Breast epithelium (tissue), 4 donors: Measurements from ENCODE around the gene LRRTM4. TPM values are rescaled to one million over a fixed set of nuclear protein-coding genes. Genes with fewer than 3 reads are reported as not detected.

Experiments used
- DNase-seq, 2 donors: peaks; one replicate each; pipeline ENCODE4 v3.0.0-alpha.2; 2019; ENCODE audit warnings: low spot score in 2 of 2
- H3K27ac ChIP-seq, 2 donors: fragments of 200-600 bp; sonication (generic) in 1 of 2; one replicate each; pipeline ENCODE4 v1.5.1; 2016 to 2019; ENCODE audit warnings: mild to moderate bottlenecking in 1 of 2
- H3K27me3 ChIP-seq, 2 donors: fragments of 200-600 bp; sonication (generic) in 1 of 2; one replicate each; pipeline versions ENCODE4 v1.5.1 to v1.6.0; 2017 to 2019; ENCODE audit warnings: control low read depth in 1 of 2, mild to moderate bottlenecking in 1 of 2
- H3K36me3 ChIP-seq: fragments of 200-600 bp; one replicate; pipeline ENCODE4 v1.5.1; 2019
- H3K4me1 ChIP-seq, 2 donors: fragments of 200-600 bp; sonication (generic); one replicate each; pipeline ENCODE4 v1.5.1; 2016 to 2019; ENCODE audit warnings: control low read depth in 1 of 2
- H3K4me3 ChIP-seq, 3 donors: fragments of 200-600 bp; sonication (generic); 1 replicate in 2 of 3; 2 replicates in 1 of 3; pipeline ENCODE4 v1.5.1; 2016 to 2019; ENCODE audit warnings: mild to moderate bottlenecking in 3 of 3, moderate library complexity in 2 of 3
- H3K9me3 ChIP-seq, 2 donors: fragments of 200-600 bp; sonication (generic) in 1 of 2; one replicate each; pipeline ENCODE4 v1.5.1; 2016 to 2019; ENCODE audit warnings: control low read depth in 1 of 2
- CTCF ChIP-seq, 3 donors: fragments of 450-650 bp; IDR thresholded peaks; one replicate each; pipeline ENCODE4 v1.5.1; 2016 to 2017; ENCODE audit warnings: antibody characterized with exemption in 3 of 3, mild to moderate bottlenecking in 3 of 3, moderate library complexity in 3 of 3
- POLR2A ChIP-seq: fragments of 450-650 bp; IDR thresholded peaks from one replicate; pipeline ENCODE4 v1.6.1; 2016; ENCODE audit warnings: antibody characterized with exemption, mild to moderate bottlenecking, moderate library complexity
- POLR2AphosphoS5 ChIP-seq, 3 donors: sonication (generic); formaldehyde crosslinking; IDR thresholded peaks; one replicate each; pipeline ENCODE4 v1.6.1; 2017; ENCODE audit warnings: antibody characterized with exemption in 3 of 3
- intact Hi-C: fragments of 100-400 bp; cut with DNase I; formaldehyde crosslinking; loops from one replicate; pipeline ENCODE4 v1.15.1; 2023; ENCODE audit warnings: low total_unique reads
- total RNA-seq, 3 donors: library from RNA; depleted of rRNA; stranded (reverse); fragments of >200 nt; gene quantifications; one replicate each; pipeline ENCODE4 v1.1.0, GENCODE V29; 2016

The LRRTM4 gene
- total RNA-seq, 3 donors from 2014 or later, result 0.16 to 1.6 TPM; not detected in 1

- Histone ChIP-seq H3K4me3 (no peak overlapping the region), H3K36me3 (no peaks in the 10 kb centered on the region), H3K9me3 (no peaks in the 10 kb centered on the region), H3K27me3 (no peaks in the 10 kb centered on the region), H3K27ac (no peak overlapping the region), H3K4me1 (no peaks in the 10 kb centered on the region)
- intact Hi-C loops, result no loop called here
- TF ChIP-seq POLR2A, result no peak
- no peak for DNase-seq
Observed at GRCh38 chr2:76938153-76938552, 584.0 kb downstream of the LRRTM4 start.

- Histone ChIP-seq H3K27me3 (no peaks in the 10 kb centered on the region), H3K36me3 (no peaks in the 10 kb centered on the region), H3K9me3 (no peaks in the 10 kb centered on the region), H3K27ac (no peak overlapping the region), H3K4me3 (no peak overlapping the region), H3K4me1 (no peaks in the 10 kb centered on the region)
- no peak for DNase-seq
- TF ChIP-seq POLR2A, result no peak
- no peak for TF ChIP-seq CTCF (IDR thresholded peaks at IDR 0.05)
- TF ChIP-seq POLR2AphosphoS5 (IDR thresholded peaks at IDR 0.05), result no peak
- intact Hi-C loops, result no loop called here
Observed at GRCh38 chr2:76932550-76932949, 589.6 kb downstream of the LRRTM4 start.

- DNase-seq, result no peak
- TF ChIP-seq CTCF (IDR thresholded peaks at IDR 0.05), result no peak
- TF ChIP-seq POLR2A, result no peak
- Histone ChIP-seq H3K27me3 (no peaks in the 10 kb centered on the region), H3K4me1 (no peaks in the 10 kb centered on the region), H3K36me3 (no peaks in the 10 kb centered on the region), H3K9me3 (no peaks in the 10 kb centered on the region), H3K4me3 (no peak overlapping the region), H3K27ac (no peak overlapping the region)
- intact Hi-C loops, result no loop called here
Observed at GRCh38 chr2:76930056-76930744, 592.0 kb downstream of the LRRTM4 start.

- Histone ChIP-seq H3K36me3 (no peaks in the 10 kb centered on the region), H3K9me3 (no peaks in the 10 kb centered on the region), H3K4me3 (no peak overlapping the region), H3K4me1 (no peaks in the 10 kb centered on the region), H3K27me3 (no peaks in the 10 kb centered on the region), H3K27ac (no peak overlapping the region)
- TF ChIP-seq POLR2A (no peak), POLR2AphosphoS5 (IDR thresholded peaks at IDR 0.05) (no peak), CTCF (IDR thresholded peaks at IDR 0.05) (no peak)
- DNase-seq, result no peak
- intact Hi-C loops, result no loop called here
Observed at GRCh38 chr2:76928026-76928425, 594.1 kb downstream of the LRRTM4 start.

- no peak overlapping the region for H3K4me3 ChIP-seq
- TF ChIP-seq CTCF (IDR thresholded peaks at IDR 0.05) (no peak), POLR2A (no peak), POLR2AphosphoS5 (IDR thresholded peaks at IDR 0.05) (no peak)
- no peaks in the 10 kb centered on the region for H3K27me3 ChIP-seq
- no peak overlapping the region for H3K27ac ChIP-seq
- intact Hi-C loops, result no loop called here
- H3K4me1 ChIP-seq, result no peaks in the 10 kb centered on the region
- H3K9me3 ChIP-seq, result no peaks in the 10 kb centered on the region
- no peak for DNase-seq
- no peaks in the 10 kb centered on the region for H3K36me3 ChIP-seq
Observed at GRCh38 chr2:76921006-76921405, 601.2 kb downstream of the LRRTM4 start.
